Activated CD4-positive, alpha-beta T cell treated with anti-CD3 and anti-CD28 coated beads for 36 hours (primary cell): ENCODE measurements around the gene KDM2B. TPM values are rescaled to one million over a fixed set of nuclear protein-coding genes. Genes with fewer than 3 reads are reported as not detected.

ENCODE experiments used
- ATAC-seq: fragments of 200-7000 bp; cut with Tn5 transposase; one replicate; pipeline ENCODE4 v1.10.0; 2021; ENCODE audit warnings: mild to moderate bottlenecking, moderate library complexity
- CTCF ChIA-PET: fragments of 350-600 bp; sonication (Branson Sonifier 250); formaldehyde crosslinking; loops from one replicate; lab custom pipeline; 2021; ENCODE audit warnings: antibody characterized with exemption; lab: Charles Lee
- POLR2A ChIA-PET: fragments of 350-600 bp; sonication (Branson Sonifier 250); formaldehyde crosslinking; loops from one replicate; lab custom pipeline; 2021; ENCODE audit warnings: antibody characterized with exemption, inconsistent platforms; lab: Charles Lee
- DNase-seq: peaks from one replicate; pipeline ENCODE4 v3.0.0-alpha.2; 2020
- H3K27ac Mint-ChIP-seq: one replicate; pipeline ENCODE4 v1.8.0; 2021; ENCODE audit warnings: mixed read lengths
- H3K27me3 Mint-ChIP-seq: one replicate; pipeline ENCODE4 v1.8.0; 2021; ENCODE audit warnings: mixed read lengths
- H3K36me3 Mint-ChIP-seq: one replicate; pipeline ENCODE4 v1.8.0; 2021; ENCODE audit warnings: low read depth, mixed read lengths
- H3K4me1 Mint-ChIP-seq: one replicate; pipeline ENCODE4 v1.8.0; 2021; ENCODE audit warnings: mixed read lengths
- H3K4me3 Mint-ChIP-seq: one replicate; pipeline ENCODE4 v1.8.0; 2021; ENCODE audit warnings: mild to moderate bottlenecking, moderate library complexity, mixed read lengths
- H3K9me3 Mint-ChIP-seq: one replicate; pipeline ENCODE4 v1.8.0; 2021; ENCODE audit warnings: low read depth, mixed read lengths
- intact Hi-C, 2 experiments: fragments of 100-400 bp; cut with DNase I in 1 of 2; cut with micrococcal nuclease in 1 of 2; formaldehyde crosslinking; loops; one replicate each; pipeline versions ENCODE4 v1.14.2 to v1.15.1; 2022 to 2024; cut with DNase I, micrococcal nuclease
- total RNA-seq, 2 experiments: library from RNA; stranded (reverse); gene quantifications; one replicate each; pipeline ENCODE4 v1.2.3, GENCODE V29; 2021

Gene KDM2B
- total RNA-seq, 2 experiments from 2014 or later, result 39.2 to 48.7 TPM

GRCh38 chr12:121404734-121405133 lies 176.1 kb downstream of the KDM2B start:
- DNase-seq (no peak), ATAC-seq (no peak)
- H3K9me3 Mint-ChIP-seq, result no peaks in the 10 kb centered on the region
- peaks cover 44% of the 10 kb centered on the region for H3K4me1 Mint-ChIP-seq
- ChIA-PET CTCF (interaction anchor here (1.0 to 1.5 kb wide), 4 partner anchors 9 to 70 kb away, joined by 3 to 6 read pairs (median 4); no protein-coding TSS in a partner anchor), POLR2A (no interaction called here)
- intact Hi-C loops, result loop anchor here (5.0 kb wide), 3 partner anchors 72 to 367 kb away; partner anchors contain the start of gene OASL (in 1 of the 2)
- H3K27me3 Mint-ChIP-seq, result no peaks in the 10 kb centered on the region
- H3K36me3 Mint-ChIP-seq, result peaks cover 55% of the 10 kb centered on the region
- no peak overlapping the region for H3K27ac Mint-ChIP-seq
- no peak overlapping the region for H3K4me3 Mint-ChIP-seq

- intact Hi-C loops, result loop anchor here (5.0 kb wide), 3 partner anchors 71 to 366 kb away; partner anchors contain the start of gene OASL (in 1 of the 2)
- H3K36me3 Mint-ChIP-seq, result peaks cover 55% of the 10 kb centered on the region
- no peaks in the 10 kb centered on the region for H3K27me3 Mint-ChIP-seq
- H3K4me3 Mint-ChIP-seq, result no peak overlapping the region
- CTCF ChIA-PET, result interaction anchor here (0.6 to 1.1 kb wide), 2 partner anchors 10 to 378 kb away, joined by 3 read pairs; no protein-coding TSS in a partner anchor
- DNase-seq (no peak), ATAC-seq (no peak)
- H3K4me1 Mint-ChIP-seq, result peaks cover 47% of the 10 kb centered on the region
- POLR2A ChIA-PET, result interaction anchor here (0.6 kb wide), 2 partner anchors 268 to 307 kb away, joined by 3 read pairs; no protein-coding TSS in a partner anchor
- H3K27ac Mint-ChIP-seq, result no peak overlapping the region
- H3K9me3 Mint-ChIP-seq, result no peaks in the 10 kb centered on the region
Measured at GRCh38 chr12:121403721-121404120, 177.1 kb downstream of the KDM2B start.

- no peaks in the 10 kb centered on the region for H3K27me3 Mint-ChIP-seq
- peaks cover 40% of the 10 kb centered on the region for H3K36me3 Mint-ChIP-seq
- DNase-seq (peak; percentile 73), ATAC-seq (peak; percentile 65)
- CTCF ChIA-PET, result interaction anchor here (0.7 to 2.5 kb wide), 9 partner anchors 9 to 271 kb away, joined by 3 to 21 read pairs (median 8); no protein-coding TSS in a partner anchor
- intact Hi-C loops, result loop anchor here (1.0 to 5.0 kb wide), 14 partner anchors 48 to 714 kb away; partner anchors contain the start of genes ANAPC5 (in 2 of the 2), CAMKK2 (in 1 of the 2), MLEC (in 1 of the 2) and OASL (in 1 of the 2)
- peak overlapping the region; percentile 86 for H3K4me3 Mint-ChIP-seq
- H3K4me1 Mint-ChIP-seq, result peaks cover 37% of the 10 kb centered on the region
- POLR2A ChIA-PET, result interaction anchor here (0.5 to 2.3 kb wide), 18 partner anchors 9 to 1108 kb away, joined by 3 to 27 read pairs (median 4); partner anchors contain the start of genes ANAPC5 and RNU4-1
- H3K27ac Mint-ChIP-seq, result peak overlapping the region; percentile 93
- no peaks in the 10 kb centered on the region for H3K9me3 Mint-ChIP-seq
Measured at GRCh38 chr12:121400332-121401139, 180.3 kb downstream of the KDM2B start.

GRCh38 chr12:121399391-121400331 lies 181.2 kb downstream of the KDM2B start, which contains the start of gene RNF34:
Gene RNF34 (plus strand): TSS chr12:121400118. CDS start chr12:121400213, 95 bp downstream.
- Mint-ChIP-seq H3K27me3 (no peaks in the 10 kb centered on the region), H3K9me3 (no peaks in the 10 kb centered on the region), H3K27ac (peak within 1 kb of the TSS; percentile 93), H3K4me3 (peak within 1 kb of the TSS; percentile 86), H3K36me3 (peaks cover 35% of the 10 kb centered on the region), H3K4me1 (peaks cover 33% of the 10 kb centered on the region)
- POLR2A ChIA-PET, result interaction anchor here (0.6 to 2.3 kb wide), 7 partner anchors 8 to 227 kb away, joined by 3 to 27 read pairs (median 5); partner anchors contain the start of gene ANAPC5
- intact Hi-C loops, result loop anchor here (1.0 to 5.0 kb wide), 14 partner anchors 47 to 713 kb away; partner anchors contain the start of genes ANAPC5 (in 2 of the 2), CAMKK2 (in 1 of the 2), MLEC (in 1 of the 2) and OASL (in 1 of the 2)
- CTCF ChIA-PET, result interaction anchor here (0.7 to 2.5 kb wide), 8 partner anchors 17 to 272 kb away, joined by 3 to 14 read pairs (median 4); no protein-coding TSS in a partner anchor
- DNase-seq (peak; percentile 99), ATAC-seq (peak; percentile 91)

GRCh38 chr12:121398355-121398754 lies 182.5 kb downstream of the KDM2B start:
- peaks cover 23% of the 10 kb centered on the region for H3K36me3 Mint-ChIP-seq
- intact Hi-C loops, result no loop called here
- peak overlapping the region; percentile 86 for H3K4me3 Mint-ChIP-seq
- POLR2A ChIA-PET, result no interaction called here
- no peak overlapping the region for H3K27ac Mint-ChIP-seq
- no peak for ATAC-seq
- H3K9me3 Mint-ChIP-seq, result no peaks in the 10 kb centered on the region
- CTCF ChIA-PET, result interaction anchor here (1.1 kb wide), 1 partner anchor 45 kb away, joined by 4 read pairs; no protein-coding TSS in a partner anchor
- H3K4me1 Mint-ChIP-seq, result peaks cover 27% of the 10 kb centered on the region
- DNase-seq, result no peak
- H3K27me3 Mint-ChIP-seq, result no peaks in the 10 kb centered on the region

- H3K4me1 Mint-ChIP-seq, result peaks cover 22% of the 10 kb centered on the region
- no peaks in the 10 kb centered on the region for H3K9me3 Mint-ChIP-seq
- peaks cover 17% of the 10 kb centered on the region for H3K36me3 Mint-ChIP-seq
- no peaks in the 10 kb centered on the region for H3K27me3 Mint-ChIP-seq
- POLR2A ChIA-PET, result interaction anchor here (0.6 kb wide), 1 partner anchor 842 kb away, joined by 3 read pairs; no protein-coding TSS in a partner anchor
- DNase-seq (no peak), ATAC-seq (no peak)
- H3K27ac Mint-ChIP-seq, result no peak overlapping the region
- H3K4me3 Mint-ChIP-seq, result no peak overlapping the region
- intact Hi-C loops, result no loop called here
- CTCF ChIA-PET, result interaction anchor here (0.8 to 1.1 kb wide), 2 partner anchors 46 to 58 kb away, joined by 4 read pairs; no protein-coding TSS in a partner anchor
Measured at GRCh38 chr12:121397521-121397920, 183.3 kb downstream of the KDM2B start.

- Mint-ChIP-seq H3K36me3 (no peaks in the 10 kb centered on the region), H3K27me3 (no peaks in the 10 kb centered on the region), H3K4me3 (no peak overlapping the region), H3K27ac (peak overlapping the region; percentile 77), H3K4me1 (peaks cover 15% of the 10 kb centered on the region), H3K9me3 (no peaks in the 10 kb centered on the region)
- ChIA-PET POLR2A (interaction anchor here (2.1 kb wide), 1 partner anchor 8 kb away, joined by 11 read pairs; the partner anchor contains the start of gene RNF34), CTCF (interaction anchor here (0.7 to 1.6 kb wide), 4 partner anchors 9 to 58 kb away, joined by 3 to 8 read pairs (median 6); no protein-coding TSS in a partner anchor)
- intact Hi-C loops, result no loop called here
- peak; percentile 31 for ATAC-seq
- no peak for DNase-seq
Measured at GRCh38 chr12:121392325-121392716, 188.5 kb downstream of the KDM2B start.

GRCh38 chr12:121391619-121392324 lies 189.1 kb downstream of the KDM2B start:
- CTCF ChIA-PET, result interaction anchor here (0.6 to 1.6 kb wide), 5 partner anchors 8 to 57 kb away, joined by 3 to 8 read pairs (median 5); no protein-coding TSS in a partner anchor
- DNase-seq (peak; percentile 62), ATAC-seq (peak; percentile 78)
- Mint-ChIP-seq H3K4me3 (peak overlapping the region; percentile 26), H3K27me3 (no peaks in the 10 kb centered on the region), H3K9me3 (no peaks in the 10 kb centered on the region), H3K27ac (peak overlapping the region; percentile 77), H3K36me3 (no peaks in the 10 kb centered on the region), H3K4me1 (peaks cover 15% of the 10 kb centered on the region)
- POLR2A ChIA-PET, result interaction anchor here (2.1 kb wide), 1 partner anchor 9 kb away, joined by 11 read pairs; the partner anchor contains the start of gene RNF34
- intact Hi-C loops, result no loop called here

GRCh38 chr12:121390856-121391255 lies 190.0 kb downstream of the KDM2B start:
- Mint-ChIP-seq H3K27me3 (no peaks in the 10 kb centered on the region), H3K4me3 (no peak overlapping the region), H3K4me1 (peaks cover 15% of the 10 kb centered on the region), H3K9me3 (no peaks in the 10 kb centered on the region), H3K27ac (no peak overlapping the region), H3K36me3 (no peaks in the 10 kb centered on the region)
- CTCF ChIA-PET, result interaction anchor here (0.6 kb wide), 1 partner anchor 353 kb away, joined by 4 read pairs; no protein-coding TSS in a partner anchor
- no peak for DNase-seq
- POLR2A ChIA-PET, result interaction anchor here (2.1 kb wide), 1 partner anchor 10 kb away, joined by 11 read pairs; the partner anchor contains the start of gene RNF34
- intact Hi-C loops, result no loop called here
- no peak for ATAC-seq
